Ectodermal cell (in vitro differentiated cells): ENCODE measurements around the gene ERFL.

Source experiments
- H3K27ac ChIP-seq: 2 replicates; pipeline ENCODE4 v1.7.0; 2013; ENCODE audit warnings: mild to moderate bottlenecking, low read depth, low read length; ENCODE audit not compliant: insufficient read depth, poor library complexity, severe bottlenecking
- H3K27me3 ChIP-seq: 2 replicates; pipeline ENCODE4 v1.7.0; 2013; ENCODE audit warnings: mild to moderate bottlenecking, low read length; ENCODE audit not compliant: insufficient read depth, control insufficient read depth, poor library complexity, severe bottlenecking
- H3K36me3 ChIP-seq: one replicate; pipeline ENCODE4 v1.7.0; 2013; ENCODE audit warnings: low read length; ENCODE audit not compliant: control insufficient read depth, insufficient read depth
- H3K4me1 ChIP-seq: one replicate; pipeline ENCODE4 v1.7.0; 2013; ENCODE audit warnings: low read length; ENCODE audit not compliant: control insufficient read depth, insufficient read depth
- H3K4me3 ChIP-seq: 2 replicates; pipeline ENCODE4 v1.7.0; 2013; ENCODE audit warnings: low read depth, low read length, control low read depth; ENCODE audit not compliant: insufficient read depth
- H3K9me3 ChIP-seq: 2 replicates; pipeline ENCODE4 v1.7.0; 2013; ENCODE audit warnings: mild to moderate bottlenecking, low read length, moderate library complexity; ENCODE audit not compliant: control insufficient read depth
- WGBS, 2 experiments: methylation state at CpG; one replicate each; pipeline ENCODE4 v1.1.7; 2013; ENCODE audit warnings: missing lambda C conversion rate in 2 of 2; 5-methylcytosine and 5-hydroxymethylcytosine counted together

The ERFL gene

GRCh38 chr19:41895745-41896580, 32.3 kb downstream of the ERFL start:
- 84 to 85% methylated on average over 19 of the region's 19 CpGs for WGBS, 2 experiments
- no peaks in the 10 kb centered on the region for H3K9me3 ChIP-seq
- peaks cover 3% of the 10 kb centered on the region for H3K36me3 ChIP-seq

GRCh38 chr19:41894350-41894749, 33.9 kb downstream of the ERFL start:
- H3K27me3 ChIP-seq = no peaks in the 10 kb centered on the region
- WGBS, 2 experiments = 94% methylated on average over 14 of the region's 14 CpGs
- H3K27ac ChIP-seq = no peak overlapping the region
- no peak overlapping the region for H3K4me3 ChIP-seq
- H3K9me3 ChIP-seq = no peaks in the 10 kb centered on the region
- no peaks in the 10 kb centered on the region for H3K4me1 ChIP-seq
- H3K36me3 ChIP-seq = peaks cover 3% of the 10 kb centered on the region

More at GRCh38 chr19:41895745-41896580, 32.3 kb downstream of the ERFL start:
- H3K4me1 ChIP-seq = no peaks in the 10 kb centered on the region
- H3K4me3 ChIP-seq = no peak overlapping the region
- H3K27me3 ChIP-seq = no peaks in the 10 kb centered on the region
- H3K27ac ChIP-seq = no peak overlapping the region

- Histone ChIP-seq H3K4me3 (no peak overlapping the region), H3K27me3 (no peaks in the 10 kb centered on the region), H3K9me3 (no peaks in the 10 kb centered on the region), H3K36me3 (peaks cover 3% of the 10 kb centered on the region), H3K4me1 (no peaks in the 10 kb centered on the region), H3K27ac (no peak overlapping the region)
- WGBS, 2 experiments = 80 to 84% methylated on average over 6 of the region's 6 CpGs
These were observed 34.4 kb downstream of the ERFL start for GRCh38 chr19:41893899-41894298.

GRCh38 chr19:41892173-41892902, 35.9 kb downstream of the ERFL start:
- Histone ChIP-seq H3K27me3 (no peaks in the 10 kb centered on the region), H3K9me3 (no peaks in the 10 kb centered on the region), H3K27ac (no peak overlapping the region), H3K4me1 (no peaks in the 10 kb centered on the region), H3K36me3 (peaks cover 3% of the 10 kb centered on the region), H3K4me3 (no peak overlapping the region)
- 92 to 93% methylated on average over 34 of the region's 34 CpGs for WGBS, 2 experiments

GRCh38 chr19:41890936-41891335, 37.3 kb downstream of the ERFL start:
- no peak overlapping the region for H3K4me3 ChIP-seq
- no peak overlapping the region for H3K27ac ChIP-seq
- no peaks in the 10 kb centered on the region for H3K9me3 ChIP-seq
- peaks cover 3% of the 10 kb centered on the region for H3K36me3 ChIP-seq
- WGBS, 2 experiments = 89 to 94% methylated on average over 4 of the region's 4 CpGs
- no peaks in the 10 kb centered on the region for H3K27me3 ChIP-seq
- no peaks in the 10 kb centered on the region for H3K4me1 ChIP-seq

GRCh38 chr19:41889896-41890295, 38.4 kb downstream of the ERFL start:
- 95 to 97% methylated on average over 8 of the region's 8 CpGs for WGBS, 2 experiments
- no peaks in the 10 kb centered on the region for H3K36me3 ChIP-seq
- H3K9me3 ChIP-seq = no peaks in the 10 kb centered on the region

GRCh38 chr19:41888926-41889325, 39.3 kb downstream of the ERFL start:
- H3K9me3 ChIP-seq = no peaks in the 10 kb centered on the region
- H3K4me1 ChIP-seq = peaks cover 6% of the 10 kb centered on the region
- WGBS, 2 experiments = 91 to 92% methylated on average over 12 of the region's 12 CpGs
- H3K4me3 ChIP-seq = no peak overlapping the region
- H3K36me3 ChIP-seq = no peaks in the 10 kb centered on the region
- peaks cover under 1% of the 10 kb centered on the region for H3K27me3 ChIP-seq
- H3K27ac ChIP-seq = no peak overlapping the region

More at GRCh38 chr19:41889896-41890295, 38.4 kb downstream of the ERFL start:
- Histone ChIP-seq H3K27ac (no peak overlapping the region), H3K4me1 (peaks cover 2% of the 10 kb centered on the region), H3K4me3 (no peak overlapping the region), H3K27me3 (no peaks in the 10 kb centered on the region)

GRCh38 chr19:41887711-41888382, 40.4 kb downstream of the ERFL start:
- Histone ChIP-seq H3K4me3 (no peak overlapping the region), H3K27ac (no peak overlapping the region), H3K9me3 (no peaks in the 10 kb centered on the region), H3K27me3 (peaks cover 11% of the 10 kb centered on the region), H3K4me1 (peaks cover 6% of the 10 kb centered on the region), H3K36me3 (no peaks in the 10 kb centered on the region)
- WGBS, 2 experiments = 52 to 56% methylated on average over 17 of the region's 17 CpGs

- H3K36me3 ChIP-seq = no peaks in the 10 kb centered on the region
These were observed 41.2 kb downstream of the ERFL start for GRCh38 chr19:41886761-41887710.

More at GRCh38 chr19:41886761-41887710, 41.2 kb downstream of the ERFL start:
- H3K9me3 ChIP-seq = no peaks in the 10 kb centered on the region
- no peak overlapping the region for H3K4me3 ChIP-seq
- peaks cover 10% of the 10 kb centered on the region for H3K4me1 ChIP-seq
- peaks cover 19% of the 10 kb centered on the region for H3K27me3 ChIP-seq
- 82 to 83% methylated on average over 13 of the region's 13 CpGs for WGBS, 2 experiments
- H3K27ac ChIP-seq = no peak overlapping the region
